K562 (cell line): Measurements from ENCODE around the gene CGGBP1. TPM values are rescaled to one million over a fixed set of nuclear protein-coding genes. Genes with fewer than 3 reads are reported as not detected.

Experiments
- ATAC-seq: fragments of 200-7000 bp; cut with Tn5 transposase; 3 replicates; pipeline ENCODE4 v1.9.1; 2020; ENCODE audit warnings: moderate library complexity
- BruUV-seq: library from RNA; stranded (reverse); fragments of 400-500 nt; replicated peaks from 2 replicates; lab custom pipeline; 2021; lab: Mats Ljungman, UMichigan
- CTCF ChIA-PET: fragments of 300-600 bp; formaldehyde crosslinking; extraction: SDS; loops from one replicate; lab custom pipeline; 2021; ENCODE audit warnings: low intra/inter-chr PET ratio; lab: Yijun Ruan, JAX
- POLR2A ChIA-PET: fragments of 300-600, 350-650 bp; sonication (Branson Sonifier 250); formaldehyde crosslinking; extraction: SDS; loops from one replicate; lab custom pipeline; 2021; ENCODE audit warnings: antibody characterized with exemption, inconsistent platforms; lab: Yijun Ruan, JAX
- DNase-seq, 4 experiments: peaks; one replicate each; pipeline versions ENCODE4 v3.0.0 to v3.0.0-alpha.2; 2011 to 2018; ENCODE audit warnings: low spot score in 3 of 4, mixed read lengths in 3 of 4; ENCODE audit errors: extremely low read depth in 1 of 4
- FAIRE-seq: peaks from 2 replicates; lab custom pipeline; 2011; peaks lifted over from hg19 to GRCh38; lab: Jason Lieb, UNC
- H2AFZ ChIP-seq: 2 replicates; pipeline ENCODE4 v1.6.0; 2011; ENCODE audit warnings: low read depth, low read length, control low read depth, inconsistent platforms
- H3K27ac ChIP-seq: fragments of 200-600 bp; 3 replicates; pipeline ENCODE4 v1.8.0; 2011; ENCODE audit warnings: low read depth, mild to moderate bottlenecking, control low read depth, inconsistent platforms, low read length, moderate library complexity, mixed read lengths; ENCODE audit errors: extremely low read depth
- H3K27me3 ChIP-seq, 2 experiments: fragments of 300-600 bp in 1 of 2; 2 replicates in 1 of 2; 3 replicates in 1 of 2; pipeline versions ENCODE4 v1.6.0 to v1.8.0; 2011; ENCODE audit warnings: inconsistent platforms in 2 of 2, low read length in 2 of 2, mild to moderate bottlenecking in 1 of 2, mixed read lengths in 1 of 2, moderate library complexity in 1 of 2; ENCODE audit not compliant: control insufficient read depth in 2 of 2, insufficient read depth in 2 of 2
- H3K36me3 ChIP-seq: fragments of 300-600 bp; 3 replicates; pipeline ENCODE4 v1.8.0; 2011; ENCODE audit warnings: mild to moderate bottlenecking, low read length, inconsistent platforms; ENCODE audit not compliant: control insufficient read depth, insufficient read depth
- H3K4me1 ChIP-seq, 2 experiments: fragments of 200-600 bp in 1 of 2; replicated peaks in 1 of 2; 2 replicates in 1 of 2; 3 replicates in 1 of 2; pipeline versions ENCODE4 v1.5.1 to v1.8.0; 2011; ENCODE audit warnings: inconsistent platforms in 2 of 2, low read length in 2 of 2, mild to moderate bottlenecking in 1 of 2, mixed read lengths in 1 of 2, moderate library complexity in 1 of 2; ENCODE audit not compliant: control insufficient read depth in 2 of 2, insufficient read depth in 2 of 2
- H3K4me2 ChIP-seq: 2 replicates; pipeline ENCODE4 v1.6.1; 2011; ENCODE audit warnings: low read length, control low read depth, inconsistent platforms, mixed read lengths; ENCODE audit not compliant: insufficient read depth
- H3K4me3 ChIP-seq: fragments of 200-600 bp; sonication (generic), shearing (Covaris generic); 2 replicates; pipeline ENCODE4 v1.5.1; 2016; ENCODE audit warnings: control low read depth, inconsistent platforms
- H3K79me2 ChIP-seq: fragments of 200-600 bp; 3 replicates; pipeline ENCODE4 v1.8.0; 2011; ENCODE audit warnings: low read length, inconsistent platforms; ENCODE audit not compliant: control insufficient read depth, insufficient read depth
- H3K9ac ChIP-seq, 2 experiments: 2 replicates each; pipeline versions ENCODE4 v1.6.0 to v1.6.1; 2011; ENCODE audit warnings: low read depth in 2 of 2, low read length in 2 of 2, control low read depth in 1 of 2, inconsistent platforms in 1 of 2, mild to moderate bottlenecking in 1 of 2, mixed read lengths in 1 of 2; ENCODE audit not compliant: insufficient read depth in 1 of 2
- H3K9me1 ChIP-seq: one replicate; pipeline ENCODE4 v1.6.0; 2011; ENCODE audit warnings: inconsistent platforms, mild to moderate bottlenecking, low read length, moderate library complexity; ENCODE audit not compliant: control insufficient read depth, insufficient read depth
- H3K9me3 ChIP-seq: replicated peaks from 2 replicates; pipeline ENCODE4 v1.5.1; 2011; ENCODE audit warnings: low read depth, low read length, inconsistent platforms; ENCODE audit not compliant: control insufficient read depth, insufficient read depth
- H4K20me1 ChIP-seq: replicated peaks from 2 replicates; pipeline ENCODE4 v1.6.1; 2011; ENCODE audit warnings: low read length, inconsistent platforms, mixed read lengths; ENCODE audit not compliant: control insufficient read depth, insufficient read depth
- BDP1 ChIP-seq: IDR thresholded peaks from 3 replicates; pipeline ENCODE4 v1.6.1; 2011; ENCODE audit not compliant: insufficient read length, insufficient read depth
- CBX8 ChIP-seq: fragments of 200-600 bp; sonication (generic); IDR thresholded peaks from 2 replicates; pipeline ENCODE4 v1.6.1; 2012; ENCODE audit warnings: borderline replicate concordance, mixed run types, low read depth, mild to moderate bottlenecking, moderate library complexity, mixed read lengths, low read length, control low read depth, inconsistent platforms; ENCODE audit not compliant: poor library complexity, severe bottlenecking; ENCODE audit errors: extremely low read depth
- ELF4 ChIP-seq: fragments of 450-650 bp; formaldehyde crosslinking; IDR thresholded peaks from 2 replicates; pipeline ENCODE4 v1.4.0; 2022; ENCODE audit warnings: missing genetic modification characterization
- ESRRB ChIP-seq: fragments of 250-450 bp; sonication (Bioruptor Pico); IDR thresholded peaks from 2 replicates; pipeline ENCODE4 v1.5.0; 2020; ENCODE audit warnings: mild to moderate bottlenecking, moderate library complexity, borderline replicate concordance
- FOSL1 ChIP-seq: fragments of 200-800 bp; sonication (Bioruptor generic); conservative IDR thresholded peaks from 2 replicates; pipeline ENCODE4 v1.6.1; 2016; ENCODE audit warnings: missing genetic modification characterization, missing compliant biosample characterization
- GATA2 ChIP-seq: sonication (generic); formaldehyde crosslinking; IDR thresholded peaks from 2 replicates; pipeline ENCODE4 v1.4.0; 2020; ENCODE audit warnings: mild to moderate bottlenecking, missing genetic modification reagents
- HNRNPH1 ChIP-seq: fragments of 200-400 bp; formaldehyde crosslinking; optimal IDR thresholded peaks from 2 replicates; pipeline ENCODE3; 2017; ENCODE audit warnings: low read depth, mild to moderate bottlenecking, low read length, moderate library complexity
- NFATC3 ChIP-seq: fragments of 450-650 bp; IDR thresholded peaks from 2 replicates; pipeline ENCODE4 v1.6.1; 2017; ENCODE audit warnings: mild to moderate bottlenecking
- POLR2H ChIP-seq: IDR thresholded peaks from 2 replicates; pipeline ENCODE4 v1.6.1; 2016; ENCODE audit warnings: missing genetic modification characterization, low read depth, mild to moderate bottlenecking, control low read depth, missing compliant biosample characterization, moderate library complexity
- STAG1 ChIP-seq: sonication (generic); formaldehyde crosslinking; IDR thresholded peaks from 2 replicates; pipeline ENCODE4 v1.5.0; 2020; ENCODE audit warnings: missing genetic modification reagents, borderline replicate concordance
- TEAD2 ChIP-seq: fragments of 450-650 bp; IDR thresholded peaks from 2 replicates; pipeline ENCODE4 v1.6.1; 2016; ENCODE audit warnings: missing genetic modification characterization, control low read depth, missing compliant biosample characterization
- ZKSCAN1 ChIP-seq: fragments of 150-350 bp; IDR thresholded peaks from 2 replicates; pipeline ENCODE4 v1.6.1; 2016; ENCODE audit warnings: low read depth, low read length
- ZNF174 ChIP-seq: fragments of 250-450 bp; sonication (Bioruptor Pico); IDR thresholded peaks from 2 replicates; pipeline ENCODE4 v1.4.0; 2020; ENCODE audit warnings: mild to moderate bottlenecking
- ZNF324 ChIP-seq: fragments of 250-450 bp; sonication (Bioruptor Pico); IDR thresholded peaks from 2 replicates; pipeline ENCODE4 v1.4.0; 2020; ENCODE audit warnings: mild to moderate bottlenecking
- ZNF77 ChIP-seq: fragments of 250-450 bp; sonication (Bioruptor Pico); IDR thresholded peaks from 2 replicates; pipeline ENCODE4 v1.5.0; 2020
- WGBS: fragments of 100-300 bp; shearing (Covaris generic); methylation state at CpG from one replicate; pipeline ENCODE4 v1.1.6; 2016; ENCODE audit warnings: low coverage, mixed read lengths; ENCODE audit not compliant: insufficient coverage; ENCODE audit errors: missing lambda C conversion rate; 5-methylcytosine and 5-hydroxymethylcytosine counted together
- in situ Hi-C: fragments of 300-500 bp; cut with MboI; formaldehyde crosslinking; loops from 4 replicates; pipeline ENCODE4 v1.15.0; 2018; ENCODE audit warnings: inconsistent platforms, mixed read lengths
- intact Hi-C: fragments of 100-400 bp; cut with micrococcal nuclease; formaldehyde crosslinking; loops from 2 replicates; pipeline ENCODE4 v1.14.2; 2022
- polyA plus RNA-seq, 8 experiments: library from polyadenylated mRNA; depleted of rRNA in 4 of 8; stranded (reverse) in 5 of 8; unstranded in 3 of 8; fragments of >200 nt; fragmentation: Nextera tagmentation in 2 of 8; fragmentation: Illumina TruSeq in 1 of 8; extraction: Ambion mirVana in 2 of 8; extraction: Trizol in 1 of 8; gene quantifications; 2 replicates each; pipeline versions ENCODE4 v1.2.1 to v1.2.3, GENCODE V29; 2011 to 2014; ENCODE audit warnings: inconsistent platforms in 1 of 8, missing spikeins in 1 of 8
- total RNA-seq, 7 experiments: library from RNA; depleted of rRNA in 6 of 7; stranded (reverse); fragments of >200 nt in 6 of 7; fragmentation: Illumina TruSeq in 2 of 7; extraction: Trizol in 2 of 7; gene quantifications; 2 replicates each; pipeline versions ENCODE4 v1.2.1 to v1.2.3, GENCODE V29; 2011 to 2021; ENCODE audit warnings: low replicate concordance in 1 of 7
- TF ChIP-seq, protein P1 (sequence below): fragments of 250-450 bp; sonication (Bioruptor Pico); IDR thresholded peaks from 2 replicates; pipeline ENCODE4 v1.4.0; 2020
- TF ChIP-seq, protein P2 (sequence below): sonication (generic); formaldehyde crosslinking; IDR thresholded peaks from 2 replicates; pipeline ENCODE4 v1.8.1; 2023; ENCODE audit warnings: mild to moderate bottlenecking, missing genetic modification reagents, moderate library complexity

The CGGBP1 gene
- total and polyA plus RNA-seq, 9 of the 15 experiments (the other 6 are each of a cell fraction or from before 2014, with no cell fraction given): 14.4 to 47.8 (median 37.8) TPM

DNA sequence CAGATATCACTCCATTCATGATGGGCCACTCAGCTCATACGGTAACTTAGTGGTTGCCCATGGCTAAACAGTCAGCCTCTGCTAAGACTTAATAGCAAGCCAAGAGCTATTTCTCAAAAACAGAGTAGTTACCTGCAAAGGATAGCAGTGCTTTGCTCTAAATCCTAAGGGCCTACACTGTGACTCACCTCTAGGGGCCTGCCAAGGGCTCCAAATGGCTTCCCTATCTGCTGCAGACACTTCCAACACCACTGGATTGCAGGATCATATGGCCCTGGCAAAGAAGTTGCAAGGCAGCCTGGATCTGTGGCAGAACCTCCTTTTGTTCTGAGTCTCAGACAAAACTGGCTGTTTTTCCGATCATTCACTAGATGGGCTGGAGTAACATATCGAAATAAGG, 17.8 kb downstream of the CGGBP1 start (continued):
- TF ChIP-seq, protein P1, sequence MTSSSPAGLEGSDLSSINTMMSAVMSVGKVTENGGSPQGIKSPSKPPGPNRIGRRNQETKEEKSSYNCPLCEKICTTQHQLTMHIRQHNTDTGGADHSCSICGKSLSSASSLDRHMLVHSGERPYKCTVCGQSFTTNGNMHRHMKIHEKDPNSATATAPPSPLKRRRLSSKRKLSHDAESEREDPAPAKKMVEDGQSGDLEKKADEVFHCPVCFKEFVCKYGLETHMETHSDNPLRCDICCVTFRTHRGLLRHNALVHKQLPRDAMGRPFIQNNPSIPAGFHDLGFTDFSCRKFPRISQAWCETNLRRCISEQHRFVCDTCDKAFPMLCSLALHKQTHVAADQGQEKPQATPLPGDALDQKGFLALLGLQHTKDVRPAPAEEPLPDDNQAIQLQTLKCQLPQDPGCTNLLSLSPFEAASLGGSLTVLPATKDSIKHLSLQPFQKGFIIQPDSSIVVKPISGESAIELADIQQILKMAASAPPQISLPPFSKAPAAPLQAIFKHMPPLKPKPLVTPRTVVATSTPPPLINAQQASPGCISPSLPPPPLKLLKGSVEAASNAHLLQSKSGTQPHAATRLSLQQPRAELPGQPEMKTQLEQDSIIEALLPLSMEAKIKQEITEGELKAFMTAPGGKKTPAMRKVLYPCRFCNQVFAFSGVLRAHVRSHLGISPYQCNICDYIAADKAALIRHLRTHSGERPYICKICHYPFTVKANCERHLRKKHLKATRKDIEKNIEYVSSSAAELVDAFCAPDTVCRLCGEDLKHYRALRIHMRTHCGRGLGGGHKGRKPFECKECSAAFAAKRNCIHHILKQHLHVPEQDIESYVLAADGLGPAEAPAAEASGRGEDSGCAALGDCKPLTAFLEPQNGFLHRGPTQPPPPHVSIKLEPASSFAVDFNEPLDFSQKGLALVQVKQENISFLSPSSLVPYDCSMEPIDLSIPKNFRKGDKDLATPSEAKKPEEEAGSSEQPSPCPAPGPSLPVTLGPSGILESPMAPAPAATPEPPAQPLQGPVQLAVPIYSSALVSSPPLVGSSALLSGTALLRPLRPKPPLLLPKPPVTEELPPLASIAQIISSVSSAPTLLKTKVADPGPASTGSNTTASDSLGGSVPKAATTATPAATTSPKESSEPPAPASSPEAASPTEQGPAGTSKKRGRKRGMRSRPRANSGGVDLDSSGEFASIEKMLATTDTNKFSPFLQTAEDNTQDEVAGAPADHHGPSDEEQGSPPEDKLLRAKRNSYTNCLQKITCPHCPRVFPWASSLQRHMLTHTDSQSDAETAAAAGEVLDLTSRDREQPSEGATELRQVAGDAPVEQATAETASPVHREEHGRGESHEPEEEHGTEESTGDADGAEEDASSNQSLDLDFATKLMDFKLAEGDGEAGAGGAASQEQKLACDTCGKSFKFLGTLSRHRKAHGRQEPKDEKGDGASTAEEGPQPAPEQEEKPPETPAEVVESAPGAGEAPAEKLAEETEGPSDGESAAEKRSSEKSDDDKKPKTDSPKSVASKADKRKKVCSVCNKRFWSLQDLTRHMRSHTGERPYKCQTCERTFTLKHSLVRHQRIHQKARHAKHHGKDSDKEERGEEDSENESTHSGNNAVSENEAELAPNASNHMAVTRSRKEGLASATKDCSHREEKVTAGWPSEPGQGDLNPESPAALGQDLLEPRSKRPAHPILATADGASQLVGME (CRISPR knock-in tag): no peak

DNA sequence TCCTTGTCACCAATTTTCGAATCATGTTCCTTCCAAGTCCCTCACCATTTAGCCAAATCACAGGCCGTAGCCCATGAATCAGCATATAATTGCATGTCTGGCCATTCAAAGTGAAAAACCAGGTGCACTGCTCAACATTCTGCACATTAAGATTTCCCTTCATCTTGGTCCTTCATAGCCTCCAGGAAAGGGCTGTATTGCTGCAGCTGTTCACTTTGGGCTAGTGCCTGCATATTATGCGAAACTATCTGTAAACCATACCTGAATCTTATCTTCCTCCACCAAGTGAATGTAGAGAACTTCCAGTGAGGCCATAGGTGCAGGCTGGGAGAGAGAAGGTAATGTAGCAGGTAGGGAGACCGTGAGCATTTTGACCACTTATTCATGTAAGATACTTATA, 18.3 kb downstream of the CGGBP1 start:
- FAIRE-seq: no peak
- BruUV-seq: no TSS peak
- H3K27ac ChIP-seq: no peak overlapping the region
- no peak for ATAC-seq
- H3K9me3 ChIP-seq: 0 out of 2 replicates have a peak, but pooled peaks cover 1% of the 10 kb centered on the region
- H3K9me1 ChIP-seq: no peaks in the 10 kb centered on the region
- no peak overlapping the region for H2AFZ ChIP-seq
- TF ChIP-seq ZNF324: no peak
- no peak for TF ChIP-seq CBX8
- TF ChIP-seq ESRRB: no peak
- no peak for TF ChIP-seq GATA2 (CRISPR knock-in tag)
- no peak for TF ChIP-seq BDP1
- TF ChIP-seq POLR2H (tag): no peak
- TF ChIP-seq, protein P2, sequence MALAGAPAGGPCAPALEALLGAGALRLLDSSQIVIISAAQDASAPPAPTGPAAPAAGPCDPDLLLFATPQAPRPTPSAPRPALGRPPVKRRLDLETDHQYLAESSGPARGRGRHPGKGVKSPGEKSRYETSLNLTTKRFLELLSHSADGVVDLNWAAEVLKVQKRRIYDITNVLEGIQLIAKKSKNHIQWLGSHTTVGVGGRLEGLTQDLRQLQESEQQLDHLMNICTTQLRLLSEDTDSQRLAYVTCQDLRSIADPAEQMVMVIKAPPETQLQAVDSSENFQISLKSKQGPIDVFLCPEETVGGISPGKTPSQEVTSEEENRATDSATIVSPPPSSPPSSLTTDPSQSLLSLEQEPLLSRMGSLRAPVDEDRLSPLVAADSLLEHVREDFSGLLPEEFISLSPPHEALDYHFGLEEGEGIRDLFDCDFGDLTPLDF (CRISPR knock-in tag): no peak
- TF ChIP-seq HNRNPH1: no peak
- no peak for TF ChIP-seq STAG1 (CRISPR knock-in tag)
- no peak for TF ChIP-seq TEAD2 (tag)
- no peak for TF ChIP-seq FOSL1 (tag)
- no peak for TF ChIP-seq ZKSCAN1
- no peak for TF ChIP-seq ZNF174 (CRISPR knock-in tag)
- no peak for TF ChIP-seq NFATC3
- no peak for TF ChIP-seq ELF4 (CRISPR knock-in tag)
- no peak for TF ChIP-seq ZNF77 (CRISPR knock-in tag)
- H3K4me1 ChIP-seq: no peaks in the 10 kb centered on the region; a peak in 1 of 5 replicates
- H3K4me3 ChIP-seq: no peak overlapping the region
- DNase-seq: no peak
- no peak overlapping the region for H3K9ac ChIP-seq
- ChIA-PET CTCF (no interaction called here), POLR2A (no interaction called here)
- WGBS: 65% methylated on average over 2 of the region's 4 CpGs
- no peaks in the 10 kb centered on the region for H3K79me2 ChIP-seq
- intact Hi-C loops: no loop called here
- H3K36me3 ChIP-seq: no peaks in the 10 kb centered on the region
- no peaks in the 10 kb centered on the region for H4K20me1 ChIP-seq
- H3K27me3 ChIP-seq: no peaks in the 10 kb centered on the region
- in situ Hi-C loops: no loop called here
- no peak overlapping the region for H3K4me2 ChIP-seq
